HG03280 (cell line): ENCODE measurements around the gene METAP1.
A peak's percentile ranks its signal among the peaks of the same experiment; 100 is the strongest.
"Not testable (repeated sequence)": the region's sequence is repeated elsewhere in the genome, so short reads cannot be mapped to it uniquely, and the experiment has no call there.

Source experiments
- ATAC-seq: cut with Tn5 transposase; IDR thresholded peaks from one replicate; pipeline ENCODE4 v1.9.1; 2021; ENCODE audit warnings: mild to moderate bottlenecking, moderate library complexity; ENCODE audit not compliant: unreplicated experiment

METAP1 gene

DNA sequence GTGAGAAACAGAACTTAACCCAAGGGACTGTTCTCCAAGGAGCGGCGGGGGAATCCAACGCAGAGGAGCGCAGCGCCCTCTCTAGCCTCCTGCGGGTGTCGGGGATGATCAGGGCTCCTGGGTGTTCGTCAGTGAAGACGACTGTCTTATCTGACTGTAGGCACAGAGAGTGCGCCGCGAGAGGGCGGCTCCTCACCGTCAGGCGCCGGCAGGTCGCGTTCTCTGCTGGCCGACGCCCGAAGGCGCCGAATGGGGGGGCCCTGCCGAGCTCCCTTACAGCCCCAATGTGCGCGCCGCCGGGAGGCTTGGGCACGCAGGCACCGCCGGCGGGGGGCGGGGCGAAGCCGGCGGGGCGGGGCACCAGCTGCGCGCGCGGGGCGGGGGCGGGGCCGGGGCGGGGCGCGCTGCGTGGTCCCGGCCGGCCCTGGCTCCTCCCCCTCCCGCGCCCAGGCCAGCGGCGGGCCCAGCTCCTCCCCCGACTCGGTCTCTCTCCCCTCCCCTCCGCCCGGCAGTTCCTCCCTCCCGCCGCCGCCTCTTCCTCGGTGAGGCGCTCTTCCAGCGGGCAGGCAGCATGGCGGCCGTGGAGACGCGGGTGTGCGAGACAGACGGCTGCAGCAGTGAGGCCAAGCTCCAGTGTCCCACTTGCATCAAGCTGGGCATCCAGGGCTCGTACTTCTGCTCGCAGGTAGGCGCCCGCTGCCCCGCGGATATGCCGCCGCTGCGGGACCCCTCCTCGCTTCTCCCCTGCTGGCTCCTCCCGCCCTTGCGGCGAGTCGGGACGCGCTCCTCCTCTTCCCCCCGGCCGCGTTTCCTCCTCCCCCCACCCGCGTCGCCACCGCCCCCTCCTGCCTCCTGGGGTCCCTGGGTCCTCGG is at the start of gene METAP1:
TSS of gene METAP1 (plus strand) at position 539 of the 873 bp plus-strand sequence. CDS start at position 572, 33 bp downstream.
- peak; percentile 94 for ATAC-seq

DNA sequence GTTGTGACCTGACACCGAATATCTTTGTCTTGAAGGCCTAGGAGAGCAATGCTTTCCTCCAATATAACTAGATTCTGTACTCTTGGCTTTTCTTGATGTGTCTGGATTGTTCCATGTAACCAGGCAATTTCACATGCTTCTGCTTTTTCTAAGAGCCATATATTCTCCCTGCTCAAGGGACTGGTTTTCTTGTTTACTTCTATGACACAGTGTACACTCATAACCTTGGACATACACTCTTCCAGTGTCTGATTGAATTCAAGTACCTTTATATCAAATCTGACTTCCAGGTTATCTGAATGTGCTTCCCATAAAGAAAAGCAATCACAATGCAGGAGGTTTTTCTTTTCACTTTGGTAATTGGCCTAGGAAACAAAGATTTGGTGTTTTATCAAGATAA is 49.2 kb upstream of the METAP1 start:
- no peak for ATAC-seq

- no peak for ATAC-seq
Observed at GRCh38 chr4:98950925-98951324, 44.6 kb upstream of the METAP1 start.

- ATAC-seq = no peak
Observed at GRCh38 chr4:98951710-98952109, 43.8 kb upstream of the METAP1 start.

DNA sequence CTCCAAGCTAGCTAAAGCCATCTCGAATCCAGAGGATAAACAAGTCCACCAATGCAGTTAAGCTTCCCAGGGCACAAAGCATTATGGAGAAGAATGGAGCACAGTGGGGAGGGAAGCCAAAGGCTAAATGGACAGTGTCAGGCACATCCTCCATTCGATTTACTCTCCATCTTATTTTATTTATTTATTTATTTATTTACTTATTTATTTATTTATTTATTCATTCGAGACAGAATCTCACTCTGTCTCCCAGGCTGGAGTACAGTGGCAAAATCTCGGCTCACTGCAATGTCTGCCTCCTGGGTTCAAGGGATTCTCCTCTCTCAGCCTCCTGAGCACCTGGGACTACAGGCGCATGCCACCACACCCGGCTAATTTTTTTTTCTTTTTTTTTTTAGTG is 40.3 kb upstream of the METAP1 start:
- ATAC-seq = no peak

GRCh38 chr4:98958065-98958464 is 37.5 kb upstream of the METAP1 start:
- ATAC-seq = no peak

DNA sequence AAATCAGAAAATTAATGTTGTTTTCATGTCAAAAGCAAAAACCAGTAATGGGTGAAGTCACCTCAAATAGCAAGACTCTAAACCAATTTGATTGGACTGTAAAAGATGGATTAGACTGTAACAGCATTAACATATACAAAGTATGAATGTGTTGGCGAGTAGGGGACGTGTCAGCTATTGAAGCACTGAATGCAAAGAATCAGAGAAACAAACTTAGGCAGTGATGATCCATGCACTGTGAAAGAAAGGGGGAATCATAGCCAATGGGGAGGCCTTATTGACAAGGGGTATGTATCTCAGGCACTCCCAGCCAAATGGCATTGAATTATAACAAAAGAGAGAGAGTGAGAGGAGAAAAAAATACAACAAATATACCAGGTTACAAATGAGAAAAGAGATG is 36.1 kb upstream of the METAP1 start:
- ATAC-seq = no peak

- no peak for ATAC-seq
Observed at GRCh38 chr4:98961770-98962169, 33.8 kb upstream of the METAP1 start.

GRCh38 chr4:98963538-98964433 is 31.7 kb upstream of the METAP1 start:
- no peak for ATAC-seq

- no peak for ATAC-seq
Observed at GRCh38 chr4:98966926-98967325, 28.6 kb upstream of the METAP1 start.

DNA sequence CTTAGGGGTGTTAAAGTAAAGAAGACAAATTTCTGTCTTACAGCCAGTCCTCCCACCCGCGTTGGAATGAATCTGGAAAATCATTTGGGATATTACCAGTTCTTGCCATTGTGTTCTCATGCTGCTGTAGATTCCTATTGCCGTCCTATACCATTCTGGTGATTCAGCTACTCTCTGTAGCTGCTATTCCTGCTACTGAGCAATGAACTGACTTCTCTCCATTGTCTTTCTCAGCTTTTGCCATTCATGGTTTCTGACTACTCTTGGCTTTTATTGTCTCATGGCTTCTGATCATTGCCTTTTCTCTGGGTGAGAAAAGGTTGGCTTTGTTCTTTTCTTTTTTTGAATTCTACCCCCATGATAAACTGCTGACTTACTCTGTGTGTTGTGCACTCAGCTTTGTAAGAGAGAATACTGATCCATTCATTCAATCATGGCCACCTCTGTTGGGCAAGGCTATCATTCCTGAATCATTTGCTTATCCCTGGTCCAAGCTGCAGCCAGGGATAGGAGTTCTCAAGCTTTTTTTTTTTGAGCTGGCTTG is 27.7 kb upstream of the METAP1 start:
- no peak for ATAC-seq

- no peak for ATAC-seq
Observed at GRCh38 chr4:98969878-98970785, 25.4 kb upstream of the METAP1 start.

- no peak for ATAC-seq
Observed at GRCh38 chr4:98976716-98977115, 18.8 kb upstream of the METAP1 start.

- no peak for ATAC-seq
Observed at GRCh38 chr4:98977557-98977956, 18.0 kb upstream of the METAP1 start.

DNA sequence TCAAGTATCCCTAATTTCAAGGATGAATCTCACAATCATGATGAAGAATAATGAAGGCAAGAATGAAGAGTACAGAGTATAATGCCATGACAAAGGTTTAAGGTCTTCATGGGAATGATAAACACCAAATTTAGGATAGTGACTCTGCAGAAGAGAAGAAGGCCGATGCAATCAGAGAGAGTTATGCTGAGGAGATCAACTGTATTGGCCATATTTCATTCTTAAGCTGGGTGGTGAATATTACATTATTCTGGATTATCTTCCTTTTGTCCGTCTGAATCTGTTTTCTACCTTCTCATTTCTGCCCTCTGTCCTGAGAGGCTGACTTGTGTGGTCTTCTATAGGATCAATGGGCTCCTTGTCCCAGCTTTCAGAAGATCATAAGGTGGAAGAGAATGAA is 7.8 kb upstream of the METAP1 start:
- no peak for ATAC-seq

DNA sequence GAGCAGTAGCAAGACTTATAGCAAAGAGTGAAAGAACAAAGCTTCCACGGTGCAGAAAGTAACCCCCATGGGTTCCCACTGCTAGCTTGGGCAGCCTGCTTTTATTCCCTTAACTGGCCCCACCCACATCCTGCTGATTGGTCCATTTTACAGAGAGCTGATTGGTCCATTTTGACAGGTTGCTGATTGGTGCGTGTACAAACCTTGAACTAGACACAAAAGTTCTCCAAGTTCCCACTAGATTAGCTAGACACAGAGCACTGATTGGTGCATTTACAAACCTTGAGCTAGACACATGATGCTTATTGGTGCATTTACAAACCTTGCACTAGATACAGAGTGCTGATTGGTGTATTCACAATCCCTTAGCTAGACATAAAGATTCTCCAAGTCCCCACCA is 2.7 kb upstream of the METAP1 start:
- not testable (repeated sequence) for ATAC-seq

DNA sequence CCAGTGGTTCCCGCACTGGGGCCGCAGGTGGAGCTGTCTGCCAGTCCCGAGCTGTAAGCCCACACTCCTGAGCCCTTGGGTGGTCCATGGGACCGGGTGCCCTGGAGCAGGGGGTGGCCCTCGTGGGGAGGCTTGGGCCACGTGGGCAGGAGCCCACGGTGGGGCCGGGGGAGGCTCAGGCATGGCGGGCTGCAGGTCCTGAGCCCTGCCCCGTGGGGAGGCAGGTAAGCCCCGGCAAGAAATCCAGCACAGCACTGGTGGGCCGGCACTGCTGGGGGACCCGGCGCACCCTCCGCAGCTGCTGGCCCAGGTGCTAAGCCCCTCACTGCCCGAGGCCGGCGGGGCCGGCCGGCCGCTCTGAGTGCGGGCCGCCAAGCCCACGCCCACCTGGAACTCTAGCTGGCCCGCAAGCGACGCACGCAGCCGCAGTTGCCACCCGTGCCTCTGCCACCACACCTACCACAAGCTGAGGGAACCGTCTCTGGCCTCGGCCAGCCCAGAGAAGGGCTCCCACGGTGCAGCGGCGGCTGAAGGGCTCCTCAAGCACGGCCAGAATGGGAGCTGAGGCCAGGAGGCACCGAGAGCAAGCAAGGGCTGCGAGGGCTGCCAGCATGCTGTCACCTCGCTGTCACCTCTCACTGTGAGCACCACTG is 2.0 kb upstream of the METAP1 start:
- no peak for ATAC-seq

GRCh38 chr4:98994474-98995182 is 893 bp upstream of the METAP1 start:
- no peak for ATAC-seq

DNA sequence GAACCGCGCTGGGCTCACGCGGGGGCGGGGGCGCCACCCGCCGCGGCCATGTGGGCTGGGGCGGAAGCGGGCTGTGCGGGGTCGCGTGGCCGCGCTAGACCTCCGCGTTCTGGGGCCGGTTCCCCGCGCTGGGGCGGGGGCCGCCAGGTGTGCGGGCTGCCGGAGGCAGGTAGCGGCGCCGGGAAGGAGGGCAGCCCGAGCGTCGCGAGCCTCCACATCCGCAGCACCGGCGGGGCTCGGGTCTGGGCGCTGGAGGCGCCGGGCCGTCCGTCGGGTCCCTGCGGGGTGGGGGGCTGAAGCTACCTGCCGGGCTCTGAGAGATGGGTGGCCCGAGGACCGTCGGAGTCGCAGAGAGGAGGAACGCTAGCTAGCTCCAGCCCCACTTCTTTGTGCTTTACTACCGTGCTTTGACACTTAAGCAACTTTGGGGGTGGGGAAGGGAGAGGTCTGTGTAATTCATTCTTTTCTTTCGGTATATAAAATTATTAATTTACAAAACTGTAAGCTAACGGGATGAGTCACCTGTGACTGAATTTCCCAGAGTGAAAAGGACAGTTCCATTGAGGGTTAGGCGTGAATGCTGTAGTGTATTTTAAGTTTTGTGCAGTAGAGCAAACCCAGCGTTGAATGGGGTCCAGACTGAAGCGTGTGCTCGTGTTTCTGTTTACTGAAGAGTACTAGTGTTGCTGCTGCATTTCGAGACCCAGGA is 689 bp downstream of the METAP1 start:
- peak; percentile 24 for ATAC-seq
